MCF 10A (cell line): ENCODE data around the gene COL9A2. TPM values are rescaled to one million over a fixed set of nuclear protein-coding genes. Genes with fewer than 3 reads are reported as not detected.
A peak's percentile ranks its signal among the peaks of the same experiment; 100 is the strongest.
"Not testable (repeated sequence)": the region's sequence is repeated elsewhere in the genome, so short reads cannot be mapped to it uniquely, and the experiment has no call there.

Source experiments
- BruUV-seq: library from RNA; stranded (reverse); fragments of 400-500 nt; replicated peaks from 2 replicates; lab custom pipeline; 2021; lab: Mats Ljungman, UMichigan
- CTCF ChIA-PET: fragments of 300-600 bp; sonication (Branson Sonifier 250); formaldehyde crosslinking; extraction: SDS; loops from one replicate; lab custom pipeline; 2021; ENCODE audit warnings: antibody characterized with exemption, inconsistent platforms; lab: Yijun Ruan, JAX
- POLR2A ChIA-PET: fragments of 300-600, 350-650 bp; sonication (Branson Sonifier 250); formaldehyde crosslinking; extraction: SDS; loops from one replicate; lab custom pipeline; 2020; ENCODE audit warnings: antibody characterized with exemption, inconsistent platforms; lab: Yijun Ruan, JAX
- DNase-seq: peaks from one replicate; pipeline ENCODE4 v3.0.0-alpha.2; 2018; ENCODE audit not compliant: unreplicated experiment
- H3K27ac Mint-ChIP-seq: one replicate; pipeline ENCODE4 v1.8.0; 2022; ENCODE audit warnings: mild to moderate bottlenecking, low read depth, mixed read lengths; ENCODE audit not compliant: unreplicated experiment
- H3K27me3 Mint-ChIP-seq: one replicate; pipeline ENCODE4 v1.8.0; 2022; ENCODE audit warnings: mixed read lengths; ENCODE audit not compliant: insufficient read depth, unreplicated experiment
- H3K36me3 Mint-ChIP-seq: one replicate; pipeline ENCODE4 v1.8.0; 2022; ENCODE audit warnings: mild to moderate bottlenecking, moderate library complexity, mixed read lengths; ENCODE audit not compliant: insufficient read depth, unreplicated experiment
- H3K4me1 Mint-ChIP-seq: one replicate; pipeline ENCODE4 v1.8.0; 2022; ENCODE audit warnings: mixed read lengths; ENCODE audit not compliant: insufficient read depth, unreplicated experiment
- H3K4me3 Mint-ChIP-seq: one replicate; pipeline ENCODE4 v1.8.0; 2022; ENCODE audit warnings: mild to moderate bottlenecking, moderate library complexity, mixed read lengths; ENCODE audit not compliant: unreplicated experiment
- H3K9me3 Mint-ChIP-seq: one replicate; pipeline ENCODE4 v1.8.0; 2022; ENCODE audit warnings: mixed read lengths; ENCODE audit not compliant: unreplicated experiment
- CTCF ChIP-seq: fragments of 200-600 bp; IDR thresholded peaks from one replicate; pipeline ENCODE4 v1.8.0; 2022; ENCODE audit warnings: antibody characterized with exemption, mild to moderate bottlenecking; ENCODE audit not compliant: unreplicated experiment
- intact Hi-C: fragments of 100-400 bp; cut with micrococcal nuclease; formaldehyde crosslinking; loops from 2 replicates; pipeline ENCODE4 v1.14.1; 2022
- total RNA-seq: library from RNA; stranded (reverse); gene quantifications from 2 replicates; pipeline ENCODE4 v1.2.3, GENCODE V29; 2022

Gene COL9A2
- total RNA-seq, 1 experiment from 2014 or later: not detected

GRCh38 chr1:40344597-40344996 lies 27.5 kb upstream of the COL9A2 start:
- Mint-ChIP-seq H3K27me3 (peaks cover 13% of the 10 kb centered on the region), H3K9me3 (no peaks in the 10 kb centered on the region), H3K4me1 (peaks cover 6% of the 10 kb centered on the region), H3K4me3 (no peak overlapping the region), H3K36me3 (no peaks in the 10 kb centered on the region), H3K27ac (no peak overlapping the region)
- CTCF ChIA-PET: interaction anchor here (1.2 to 11.2 kb wide), 2 partner anchors 26 to 201 kb away, joined by 3 to 116 read pairs; no protein-coding TSS in a partner anchor
- peak; percentile 21 for DNase-seq
- intact Hi-C loops: no loop called here
- POLR2A ChIA-PET: interaction anchor here (0.7 kb wide), 1 partner anchor 22 kb away, joined by 3 read pairs; no protein-coding TSS in a partner anchor
- no TSS peak for BruUV-seq
- TF ChIP-seq CTCF: no peak

DNA sequence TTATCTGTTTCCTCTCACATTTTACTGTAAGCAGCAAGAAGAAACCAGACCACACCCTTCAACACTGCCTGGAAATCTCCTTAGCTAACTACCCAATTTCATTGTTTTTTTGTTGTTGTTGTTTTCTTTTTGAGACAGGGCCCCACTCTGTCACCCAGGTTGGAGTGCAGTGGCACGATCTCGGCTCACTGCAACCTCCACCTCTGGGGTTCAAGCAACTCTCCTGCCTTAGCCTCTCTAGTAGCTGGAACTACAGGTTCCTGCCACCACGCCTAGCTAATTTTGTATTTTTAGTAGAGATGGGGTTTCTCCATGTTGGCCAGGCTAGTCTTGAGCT lies 25.3 kb upstream of the COL9A2 start:
- peaks cover 12% of the 10 kb centered on the region for H3K4me1 Mint-ChIP-seq
- intact Hi-C loops, H3K4me3 Mint-ChIP-seq, H3K36me3 Mint-ChIP-seq, H3K9me3 Mint-ChIP-seq, BruUV-seq, H3K27ac Mint-ChIP-seq, DNase-seq: not testable (repeated sequence)
- H3K27me3 Mint-ChIP-seq: peaks cover 18% of the 10 kb centered on the region
- ChIA-PET POLR2A (interaction anchor here (1.5 kb wide), 1 partner anchor 190 kb away, joined by 3 read pairs; no protein-coding TSS in a partner anchor), CTCF (interaction anchor here (0.7 to 11.2 kb wide), 7 partner anchors 26 to 264 kb away, joined by 3 to 182 read pairs (median 3); no protein-coding TSS in a partner anchor)

DNA sequence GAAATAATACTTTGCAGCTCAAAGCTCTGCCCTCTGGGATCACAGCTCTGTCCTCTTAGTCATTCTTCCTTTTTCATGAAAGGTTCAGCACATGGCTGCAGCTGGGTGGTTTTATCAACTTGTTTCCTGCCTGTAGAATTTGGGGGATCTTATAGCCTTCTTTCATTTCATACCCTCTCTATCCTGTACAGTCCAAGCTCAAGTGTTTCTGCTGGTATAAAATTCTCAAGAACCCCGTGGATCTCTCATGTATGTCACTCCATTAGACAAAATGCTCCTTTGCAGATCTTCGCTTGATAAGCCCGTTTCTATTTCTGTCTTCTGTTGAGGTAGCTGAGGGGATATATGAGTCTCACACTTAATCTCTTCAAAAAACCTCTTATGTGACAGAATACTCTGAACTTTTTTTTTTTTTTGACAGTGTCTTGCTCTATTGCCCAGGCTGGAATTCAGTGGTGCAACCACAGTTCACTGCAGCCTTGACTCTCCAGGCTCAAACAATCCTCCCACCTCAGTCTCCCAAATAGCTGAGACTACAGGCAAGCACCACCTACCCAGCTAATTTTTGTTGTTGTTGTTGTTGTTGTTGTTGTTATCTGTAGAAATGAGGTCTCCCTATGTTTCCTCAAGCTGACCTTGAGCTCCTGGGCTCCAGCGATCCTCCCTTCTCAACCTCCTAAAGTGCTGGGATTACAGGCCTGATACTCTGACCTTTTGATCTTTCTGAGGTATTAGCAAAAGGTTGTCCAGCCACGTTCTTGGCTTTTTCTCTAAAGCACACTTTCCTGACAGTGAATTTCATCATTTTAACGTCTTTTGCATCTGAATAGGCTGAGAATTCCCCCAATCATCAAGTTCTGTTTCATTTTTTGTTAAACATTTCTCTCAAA lies 24.6 kb upstream of the COL9A2 start:
- no peaks in the 10 kb centered on the region for H3K36me3 Mint-ChIP-seq
- no TSS peak for BruUV-seq
- DNase-seq: no peak
- no peak overlapping the region for H3K27ac Mint-ChIP-seq
- no peak overlapping the region for H3K4me3 Mint-ChIP-seq
- CTCF ChIA-PET: interaction anchor here (0.6 to 11.2 kb wide), 13 partner anchors 12 to 264 kb away, joined by 3 to 182 read pairs (median 4); no protein-coding TSS in a partner anchor
- POLR2A ChIA-PET: interaction anchor here (0.6 to 1.5 kb wide), 3 partner anchors 56 to 189 kb away, joined by 3 read pairs; partner anchors contain the start of gene ZMPSTE24
- no peaks in the 10 kb centered on the region for H3K9me3 Mint-ChIP-seq
- intact Hi-C loops: no loop called here
- H3K4me1 Mint-ChIP-seq: peaks cover 12% of the 10 kb centered on the region
- TF ChIP-seq CTCF: no peak
- peaks cover 18% of the 10 kb centered on the region for H3K27me3 Mint-ChIP-seq

DNA sequence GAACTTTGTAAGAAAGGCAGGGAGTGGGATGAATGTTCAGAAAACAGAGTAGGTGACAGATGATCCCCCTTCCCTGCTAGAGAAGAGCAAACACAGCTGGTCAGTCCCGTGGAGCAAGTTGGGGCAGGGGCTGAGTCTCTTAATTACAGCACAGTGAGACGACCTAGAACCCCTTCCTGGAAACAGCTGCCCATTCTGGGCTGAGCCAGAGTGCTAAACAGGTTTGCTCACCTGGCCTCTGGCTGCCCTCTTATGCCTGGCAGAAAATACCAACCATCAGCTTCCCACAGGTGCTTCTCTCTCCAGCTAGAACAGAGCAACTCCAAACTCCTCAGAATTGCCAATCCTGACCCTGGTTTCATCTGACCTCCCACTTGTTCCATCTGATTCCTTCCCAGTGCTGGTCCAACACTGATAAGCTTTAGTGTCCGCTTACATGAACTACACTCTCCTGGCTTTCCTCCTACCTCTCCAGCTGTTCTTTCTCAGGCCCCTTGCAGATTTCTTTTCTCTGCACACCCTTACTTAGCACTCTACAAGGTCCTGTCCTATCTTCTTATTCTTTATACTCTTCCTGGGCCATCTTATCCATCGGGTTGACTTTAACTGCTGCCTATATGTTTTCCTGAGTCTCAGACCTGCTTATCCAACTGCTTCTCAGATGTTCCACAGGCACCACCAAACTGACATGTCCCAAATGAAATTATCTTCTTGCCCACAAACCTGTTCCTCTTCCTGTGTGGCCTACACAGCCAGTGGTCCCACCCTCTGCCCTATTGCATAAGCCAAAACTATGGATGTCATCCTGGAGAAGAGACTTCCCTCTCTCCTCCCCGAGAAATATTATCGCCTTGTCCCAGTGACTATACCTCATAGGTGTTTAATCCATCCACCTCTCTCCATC lies 22.6 kb upstream of the COL9A2 start:
- no peak for DNase-seq
- TF ChIP-seq CTCF: no peak
- Mint-ChIP-seq H3K9me3 (no peaks in the 10 kb centered on the region), H3K27me3 (peaks cover 18% of the 10 kb centered on the region), H3K4me3 (no peak overlapping the region), H3K27ac (no peak overlapping the region), H3K36me3 (no peaks in the 10 kb centered on the region), H3K4me1 (peaks cover 8% of the 10 kb centered on the region)
- intact Hi-C loops: loop anchor here (2.0 kb wide), 1 partner anchor 65 kb away; no protein-coding TSS in a partner anchor
- POLR2A ChIA-PET: interaction anchor here (0.7 to 2.0 kb wide), 3 partner anchors 35 to 187 kb away, joined by 3 to 8 read pairs (median 6); no protein-coding TSS in a partner anchor
- BruUV-seq: no TSS peak
- CTCF ChIA-PET: interaction anchor here (0.5 to 11.2 kb wide), 42 partner anchors 8 to 300 kb away, joined by 3 to 182 read pairs (median 6); no protein-coding TSS in a partner anchor
